IPS-18a (cell line): ENCODE results near the gene SCN5A.
"Not testable (repeated sequence)": the region's sequence is repeated elsewhere in the genome, so short reads cannot be mapped to it uniquely, and the experiment has no call there.

Experiments used
- H3K27ac ChIP-seq: one replicate; pipeline ENCODE4 v1.5.1; 2013; ENCODE audit warnings: low read length
- H3K27me3 ChIP-seq: one replicate; pipeline ENCODE4 v1.6.1; 2013; ENCODE audit warnings: mild to moderate bottlenecking, low read length; ENCODE audit not compliant: control insufficient read depth, insufficient read depth
- H3K36me3 ChIP-seq: one replicate; pipeline ENCODE4 v1.6.1; 2013; ENCODE audit warnings: low read depth, low read length; ENCODE audit not compliant: control insufficient read depth
- H3K4me1 ChIP-seq: one replicate; pipeline ENCODE4 v1.6.1; 2013; ENCODE audit warnings: low read depth, low read length; ENCODE audit not compliant: control insufficient read depth
- H3K4me3 ChIP-seq: one replicate; pipeline ENCODE4 v1.5.1; 2013; ENCODE audit warnings: low read length
- H3K9ac ChIP-seq: one replicate; pipeline ENCODE4 v1.6.1; 2013; ENCODE audit warnings: mild to moderate bottlenecking, low read length, moderate library complexity
- H3K9me3 ChIP-seq: one replicate; pipeline ENCODE4 v1.6.1; 2013; ENCODE audit warnings: low read depth, low read length; ENCODE audit not compliant: control insufficient read depth

Gene SCN5A

GRCh38 chr3:38575279-38575843 lies 74.1 kb downstream of the SCN5A start:
- no peaks in the 10 kb centered on the region for H3K9me3 ChIP-seq
- no peak overlapping the region for H3K4me3 ChIP-seq
- H3K9ac ChIP-seq: no peak overlapping the region
- no peak overlapping the region for H3K27ac ChIP-seq
- no peaks in the 10 kb centered on the region for H3K36me3 ChIP-seq
- H3K4me1 ChIP-seq: peaks cover 3% of the 10 kb centered on the region
- no peaks in the 10 kb centered on the region for H3K27me3 ChIP-seq

GRCh38 chr3:38574411-38575278 lies 74.8 kb downstream of the SCN5A start:
- Histone ChIP-seq H3K4me3 (no peak overlapping the region), H3K36me3 (no peaks in the 10 kb centered on the region), H3K27me3 (no peaks in the 10 kb centered on the region), H3K27ac (no peak overlapping the region), H3K9ac (no peak overlapping the region), H3K4me1 (peaks cover 3% of the 10 kb centered on the region), H3K9me3 (no peaks in the 10 kb centered on the region)

GRCh38 chr3:38573556-38573955 lies 75.9 kb downstream of the SCN5A start:
- no peaks in the 10 kb centered on the region for H3K27me3 ChIP-seq
- no peak overlapping the region for H3K27ac ChIP-seq
- no peaks in the 10 kb centered on the region for H3K36me3 ChIP-seq
- no peak overlapping the region for H3K4me3 ChIP-seq
- no peaks in the 10 kb centered on the region for H3K9me3 ChIP-seq
- H3K9ac ChIP-seq: no peak overlapping the region
- no peaks in the 10 kb centered on the region for H3K4me1 ChIP-seq

- H3K4me1 ChIP-seq: no peaks in the 10 kb centered on the region
- no peaks in the 10 kb centered on the region for H3K36me3 ChIP-seq
- no peak overlapping the region for H3K9ac ChIP-seq
- no peaks in the 10 kb centered on the region for H3K27me3 ChIP-seq
- no peak overlapping the region for H3K4me3 ChIP-seq
- no peak overlapping the region for H3K27ac ChIP-seq
- H3K9me3 ChIP-seq: no peaks in the 10 kb centered on the region
These were observed 76.4 kb downstream of the SCN5A start for GRCh38 chr3:38573111-38573510.

GRCh38 chr3:38567498-38567897 lies 82.0 kb downstream of the SCN5A start:
- Histone ChIP-seq H3K27ac (no peak overlapping the region), H3K9me3 (no peaks in the 10 kb centered on the region), H3K4me1 (no peaks in the 10 kb centered on the region), H3K4me3 (no peak overlapping the region), H3K36me3 (no peaks in the 10 kb centered on the region), H3K27me3 (no peaks in the 10 kb centered on the region), H3K9ac (no peak overlapping the region)

GRCh38 chr3:38566794-38567193 lies 82.7 kb downstream of the SCN5A start:
- H3K9ac ChIP-seq, H3K36me3 ChIP-seq, H3K4me1 ChIP-seq, H3K27ac ChIP-seq, H3K9me3 ChIP-seq, H3K4me3 ChIP-seq, H3K27me3 ChIP-seq: not testable (repeated sequence)

GRCh38 chr3:38566215-38566528 lies 83.3 kb downstream of the SCN5A start:
- H3K36me3 ChIP-seq: no peaks in the 10 kb centered on the region
- no peaks in the 10 kb centered on the region for H3K4me1 ChIP-seq
- no peaks in the 10 kb centered on the region for H3K9me3 ChIP-seq
- no peak overlapping the region for H3K27ac ChIP-seq
- no peak overlapping the region for H3K4me3 ChIP-seq
- H3K27me3 ChIP-seq: no peaks in the 10 kb centered on the region
- no peak overlapping the region for H3K9ac ChIP-seq

- Histone ChIP-seq H3K27ac (no peak overlapping the region), H3K36me3 (no peaks in the 10 kb centered on the region), H3K27me3 (no peaks in the 10 kb centered on the region), H3K9ac (no peak overlapping the region), H3K9me3 (no peaks in the 10 kb centered on the region), H3K4me3 (no peak overlapping the region), H3K4me1 (no peaks in the 10 kb centered on the region)
These were observed 83.9 kb downstream of the SCN5A start for GRCh38 chr3:38565339-38566214.

- H3K4me3 ChIP-seq: no peak overlapping the region
- H3K9ac ChIP-seq: no peak overlapping the region
- H3K27ac ChIP-seq: no peak overlapping the region
- no peaks in the 10 kb centered on the region for H3K9me3 ChIP-seq
- H3K27me3 ChIP-seq: no peaks in the 10 kb centered on the region
- no peaks in the 10 kb centered on the region for H3K36me3 ChIP-seq
- H3K4me1 ChIP-seq: no peaks in the 10 kb centered on the region
These were observed 84.7 kb downstream of the SCN5A start for GRCh38 chr3:38564631-38565338.

- Histone ChIP-seq H3K27ac (no peak overlapping the region), H3K4me3 (no peak overlapping the region), H3K9ac (no peak overlapping the region), H3K27me3 (no peaks in the 10 kb centered on the region), H3K9me3 (no peaks in the 10 kb centered on the region), H3K36me3 (no peaks in the 10 kb centered on the region), H3K4me1 (no peaks in the 10 kb centered on the region)
These were observed 85.6 kb downstream of the SCN5A start for GRCh38 chr3:38563886-38564270.
